K562 (cell line): ENCODE results near the gene AQP5.

Experiments used
- ARID1B ChIP-seq: fragments of 450-650 bp; IDR thresholded peaks from 2 replicates; pipeline ENCODE4 v1.6.1; 2016; ENCODE audit warnings: antibody characterized with exemption, mild to moderate bottlenecking, inconsistent platforms
- ELF4 ChIP-seq: fragments of 450-650 bp; formaldehyde crosslinking; IDR thresholded peaks from 2 replicates; pipeline ENCODE4 v1.4.0; 2022; ENCODE audit warnings: missing genetic modification characterization
- FOXM1 ChIP-seq, 2 experiments: fragments of 450-650 bp in 1 of 2; sonication (generic) in 1 of 2; formaldehyde crosslinking in 1 of 2; IDR thresholded peaks; 2 replicates each; pipeline versions ENCODE4 v1.6.1 to v1.9.0; 2017 to 2022; ENCODE audit warnings: low read depth in 2 of 2, mild to moderate bottlenecking in 2 of 2, missing genetic modification reagents in 1 of 2, moderate library complexity in 1 of 2
- FUS ChIP-seq: fragments of 200-400 bp; formaldehyde crosslinking; optimal IDR thresholded peaks from 2 replicates; pipeline ENCODE3; 2017; ENCODE audit warnings: low read depth, low read length
- GTF2B ChIP-seq: IDR thresholded peaks from 2 replicates; pipeline ENCODE4 v1.6.1; 2011; ENCODE audit not compliant: insufficient read length; ENCODE audit errors: extremely low read depth
- HDGF ChIP-seq: fragments of 450-650 bp; IDR thresholded peaks from 2 replicates; pipeline ENCODE4 v1.6.1; 2016
- POLR2A ChIP-seq: fragments of 450-650 bp; conservative IDR thresholded peaks from 2 replicates; pipeline ENCODE4 v1.6.1; 2016
- REST ChIP-seq, 2 experiments: fragments of 450-650 bp; formaldehyde crosslinking in 1 of 2; IDR thresholded peaks; 2 replicates each; pipeline versions ENCODE4 v1.4.0 to v1.6.1; 2014 to 2020; ENCODE audit warnings: mild to moderate bottlenecking in 2 of 2, borderline replicate concordance in 1 of 2, low read depth in 1 of 2
- SMC3 ChIP-seq: conservative IDR thresholded peaks from 2 replicates; pipeline ENCODE4 v1.6.1; 2011; ENCODE audit warnings: low read depth, low read length, improper control_type of control experiment; ENCODE audit not compliant: insufficient read depth
- ZNF764 ChIP-seq: fragments of 250-450 bp; sonication (Bioruptor Pico); IDR thresholded peaks from 2 replicates; pipeline ENCODE4 v1.4.0; 2020; ENCODE audit warnings: low read depth, mild to moderate bottlenecking, moderate library complexity

- no peak for TF ChIP-seq FOXM1 (IDR thresholded peaks at IDR 0.05; ENCODE audit: low read depth)
- no peak for TF ChIP-seq FOXM1 (CRISPR knock-in tag; IDR thresholded peaks at IDR 0.05; ENCODE audit: low read depth)
- no peak for TF ChIP-seq ZNF764
- no peak for TF ChIP-seq HDGF
- TF ChIP-seq REST (IDR thresholded peaks at IDR 0.05; ENCODE audit: borderline replicate concordance): no peak
- no peak for TF ChIP-seq REST (CRISPR knock-in tag; IDR thresholded peaks at IDR 0.05; ENCODE audit: low read depth)
- no peak for TF ChIP-seq GTF2B
- TF ChIP-seq SMC3: no peak
- no peak for TF ChIP-seq ELF4 (CRISPR knock-in tag)
- no peak for TF ChIP-seq FUS
- no peak for TF ChIP-seq POLR2A
- no peak for TF ChIP-seq ARID1B
These were observed 1.1 kb upstream of the AQP5 start for GRCh38 chr12:49960474-49961110.
